Measurements from ENCODE around the gene TNFRSF12A. TPM values are rescaled to one million over a fixed set of nuclear protein-coding genes. Genes with fewer than 3 reads are reported as not detected.

TNFRSF12A gene
- total and polyA plus RNA-seq, 2 of the 13 experiments (the other 11 are each of a cell fraction or from before 2014, with no cell fraction given): 61.9 to 66.0 TPM

DNA sequence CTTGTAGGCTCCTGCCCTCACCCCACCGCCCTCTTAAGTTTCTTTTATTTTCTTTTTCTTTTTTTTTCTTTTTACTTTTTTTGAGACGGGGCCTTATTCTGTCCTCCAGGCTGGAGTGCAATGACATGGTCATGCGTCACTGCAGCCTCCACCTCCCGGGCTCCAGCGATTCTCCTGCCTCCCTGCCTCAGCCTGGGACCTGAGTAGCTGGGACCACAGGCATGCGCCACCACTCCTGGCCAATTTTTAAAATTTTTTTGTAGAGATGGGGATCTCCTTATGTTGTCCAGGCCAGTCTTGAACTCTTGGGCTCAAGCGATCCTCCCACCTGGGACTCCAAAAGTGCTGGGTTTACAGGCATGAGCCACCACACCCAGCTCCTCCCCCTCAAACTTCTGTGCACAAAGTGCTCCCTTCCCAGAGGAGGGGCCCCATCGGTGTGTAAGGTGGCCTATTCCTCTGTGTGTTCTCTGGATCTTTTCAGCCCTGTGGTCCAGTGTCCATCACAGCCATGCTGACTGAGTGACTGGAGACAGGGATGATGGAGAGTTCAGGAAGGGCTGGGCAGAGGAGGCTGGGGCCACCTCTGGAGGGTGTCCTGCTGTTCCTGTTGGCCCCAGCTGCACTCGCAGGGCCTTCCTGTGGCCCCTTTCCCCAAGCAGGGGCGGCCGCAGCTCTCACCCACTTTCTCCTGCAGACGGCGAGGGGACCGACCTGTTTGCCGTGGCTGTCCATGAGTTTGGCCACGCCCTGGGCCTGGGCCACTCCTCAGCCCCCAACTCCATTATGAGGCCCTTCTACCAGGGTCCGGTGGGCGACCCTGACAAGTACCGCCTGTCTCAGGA is 36.4 kb downstream of the TNFRSF12A start:
- ChIA-PET POLR2A (interaction anchor here (1.6 kb wide), 1 partner anchor 36 kb away, joined by 3 read pairs; the partner anchor contains the start of gene TNFRSF12A), CTCF (ENCODE audit: low intra/inter-chr PET ratio, low total read pairs) (no interaction called here)
- no peak for FAIRE-seq

GRCh38 chr16:3057181-3058138 is 37.3 kb downstream of the TNFRSF12A start:
- H2AFZ ChIP-seq (ENCODE audit: low read length): no peak overlapping the region
- DNase-seq (ENCODE audit: low spot score): no peak
- POLR2A ChIA-PET: interaction anchor here (1.3 to 3.0 kb wide), 3 partner anchors 30 to 72 kb away, joined by 3 to 30 read pairs (median 17); partner anchors contain the start of genes HCFC1R1 and THOC6
- BruUV-seq (replicated peaks): TSS peak; percentile 68
- TF ChIP-seq ZBTB25 (CRISPR knock-in tag; IDR thresholded peaks at IDR 0.05): no peak
- TF ChIP-seq FOXK1 (CRISPR knock-in tag; IDR thresholded peaks at IDR 0.05; ENCODE audit: borderline replicate concordance, low read depth): no peak
- 0 out of 2 replicates have a peak, but pooled peaks have one; percentile 18 for TF ChIP-seq ZNF121 (CRISPR knock-in tag; IDR thresholded peaks at IDR 0.05)
- no peaks in the 10 kb centered on the region for H3K9me3 ChIP-seq (ENCODE audit: low read length)
- H3K4me2 ChIP-seq (ENCODE audit: low read depth, low read length): peak overlapping the region; percentile 99
- H3K36me3 ChIP-seq (replicated peaks in 1 of 2; ENCODE audit: control insufficient read depth in 1 of 2, insufficient read depth in 2 of 2, low read length in 2 of 2): no peaks in the 10 kb centered on the region
- ATAC-seq: no peak
- H3K4me3 ChIP-seq (replicated peaks in 1 of 3; ENCODE audit: insufficient read depth in 1 of 3, low read depth in 2 of 3, low read length in 3 of 3): peak overlapping the region in 2 of 3 experiments; percentile 90 to 91; a peak in 3 of 6 replicates
- peaks cover 14% of the 10 kb centered on the region for H3K4me1 ChIP-seq (ENCODE audit: insufficient read depth, low read length)
- no peaks in the 10 kb centered on the region for H4K20me1 ChIP-seq (ENCODE audit: insufficient read depth, low read length)
- WGBS (ENCODE audit: low lambda C conversion rate): 94% methylated on average over 18 of the region's 22 CpGs
- peak overlapping the region; percentile 46; the same call in 1 of the 2 replicates for H3K9ac ChIP-seq (ENCODE audit: insufficient read depth, low read depth, low read length)
- no peak for FAIRE-seq
- no peaks in the 10 kb centered on the region for H3K27me3 ChIP-seq (ENCODE audit: control insufficient read depth in 1 of 2, insufficient read depth in 2 of 2, low read length in 2 of 2)
- in situ Hi-C loops (cut with HindIII; ENCODE audit: extremely low pct_ligation_motif_present, low pct_unique_long_range_greater_than_20kb): no loop called here
- H3K27ac ChIP-seq (ENCODE audit: extremely low read length, insufficient read depth, low read length): no peak overlapping the region
- CTCF ChIA-PET (ENCODE audit: low intra/inter-chr PET ratio, low total read pairs): no interaction called here
- intact Hi-C loops (cut with micrococcal nuclease; ENCODE audit: unreplicated experiment): loop anchor here (2.0 kb wide), 2 partner anchors 43 to 71 kb away; no protein-coding TSS in a partner anchor
- no peaks in the 10 kb centered on the region for H3K79me2 ChIP-seq (ENCODE audit: insufficient read depth, low read length)

More for the DNA sequence above, 36.4 kb downstream of the TNFRSF12A start:
- no TSS peak for BruUV-seq (replicated peaks)
- Histone ChIP-seq H2AFZ (ENCODE audit: low read length) (no peak overlapping the region), H3K79me2 (ENCODE audit: insufficient read depth, low read length) (no peaks in the 10 kb centered on the region), H3K9me3 (ENCODE audit: low read length) (no peaks in the 10 kb centered on the region), H3K4me2 (ENCODE audit: low read depth, low read length) (no peak overlapping the region), H3K36me3 (replicated peaks in 1 of 2; ENCODE audit: control insufficient read depth in 1 of 2, insufficient read depth in 2 of 2, low read length in 2 of 2) (no peaks in the 10 kb centered on the region), H3K4me3 (replicated peaks in 1 of 3; ENCODE audit: insufficient read depth in 1 of 3, low read depth in 2 of 3, low read length in 3 of 3) (no peak overlapping the region), H3K27ac (ENCODE audit: extremely low read length, insufficient read depth, low read length) (no peak overlapping the region), H3K27me3 (ENCODE audit: control insufficient read depth in 1 of 2, insufficient read depth in 2 of 2, low read length in 2 of 2) (peaks cover 0 to under 1% of the 10 kb centered on the region in 2 experiments; a peak in 1 of 5 replicates), H3K9ac (ENCODE audit: insufficient read depth, low read depth, low read length) (no peak overlapping the region), H3K4me1 (ENCODE audit: insufficient read depth, low read length) (peaks cover 14% of the 10 kb centered on the region), H4K20me1 (ENCODE audit: insufficient read depth, low read length) (no peaks in the 10 kb centered on the region)
- ATAC-seq: no peak
- no peak for DNase-seq (ENCODE audit: low spot score)
- no peak for TF ChIP-seq ZNF619 (CRISPR knock-in tag; IDR thresholded peaks at IDR 0.05)
- no peak for TF ChIP-seq CEBPG (CRISPR knock-in tag; IDR thresholded peaks at IDR 0.05)
- TF ChIP-seq NR2F6 (IDR thresholded peaks at IDR 0.05): no peak
- TF ChIP-seq NR2F6 (CRISPR knock-in tag; IDR thresholded peaks at IDR 0.05): no peak
- no peak for TF ChIP-seq NFRKB (IDR thresholded peaks at IDR 0.05)
- TF ChIP-seq ZNF263 (CRISPR knock-in tag; IDR thresholded peaks at IDR 0.05): 0 out of 2 replicates have a peak, but pooled peaks have one; percentile 62
- TF ChIP-seq AGO2 (optimal IDR thresholded peaks at IDR 0.05; ENCODE audit: low read depth, low read length): peak; percentile 32
- TF ChIP-seq POLR2G (IDR thresholded peaks at IDR 0.05; ENCODE audit: low read depth, low read length): peak; percentile 8; the same call in 1 of the 2 replicates
- TF ChIP-seq ZFP62 (CRISPR knock-in tag; IDR thresholded peaks at IDR 0.05): no peak
- in situ Hi-C loops (cut with HindIII; ENCODE audit: extremely low pct_ligation_motif_present, low pct_unique_long_range_greater_than_20kb) (no loop called here), intact Hi-C loops (cut with micrococcal nuclease; ENCODE audit: unreplicated experiment) (no loop called here)
- 80% methylated on average over 14 of the region's 19 CpGs for WGBS (ENCODE audit: low lambda C conversion rate)

Measured in HepG2 (cell line).